ENCODE measurements around the gene OR4K14. TPM values are rescaled to one million over a fixed set of nuclear protein-coding genes. Genes with fewer than 3 reads are reported as not detected.

Gene OR4K14
- total RNA-seq: not detected in 2 replicates

- Histone ChIP-seq H3K4me1 (ENCODE audit: insufficient read depth, low read length) (no peaks in the 10 kb centered on the region), H3K4me3 (ENCODE audit: insufficient read depth, low read length) (no peak within 1 kb of the TSS), H3K36me3 (ENCODE audit: insufficient read depth, low read length) (no peaks in the 10 kb centered on the region), H2AFZ (ENCODE audit: low read length) (no peak within 1 kb of the TSS), H3K79me2 (ENCODE audit: insufficient read depth, low read length) (no peaks in the 10 kb centered on the region), H3K27me3 (ENCODE audit: insufficient read depth, low read length) (no peaks in the 10 kb centered on the region), H4K20me1 (ENCODE audit: insufficient read depth, low read length) (no peaks in the 10 kb centered on the region), H3K4me2 (ENCODE audit: insufficient read depth, low read length) (no peak within 1 kb of the TSS), H3K27ac (ENCODE audit: low read depth, low read length) (no peak within 1 kb of the TSS), H3K9me3 (ENCODE audit: low read depth, low read length) (peaks cover under 1% of the 10 kb centered on the region)
- no peak for DNase-seq (ENCODE audit: insufficient read length, low spot score, missing footprints)
- TF ChIP-seq, protein P1, sequence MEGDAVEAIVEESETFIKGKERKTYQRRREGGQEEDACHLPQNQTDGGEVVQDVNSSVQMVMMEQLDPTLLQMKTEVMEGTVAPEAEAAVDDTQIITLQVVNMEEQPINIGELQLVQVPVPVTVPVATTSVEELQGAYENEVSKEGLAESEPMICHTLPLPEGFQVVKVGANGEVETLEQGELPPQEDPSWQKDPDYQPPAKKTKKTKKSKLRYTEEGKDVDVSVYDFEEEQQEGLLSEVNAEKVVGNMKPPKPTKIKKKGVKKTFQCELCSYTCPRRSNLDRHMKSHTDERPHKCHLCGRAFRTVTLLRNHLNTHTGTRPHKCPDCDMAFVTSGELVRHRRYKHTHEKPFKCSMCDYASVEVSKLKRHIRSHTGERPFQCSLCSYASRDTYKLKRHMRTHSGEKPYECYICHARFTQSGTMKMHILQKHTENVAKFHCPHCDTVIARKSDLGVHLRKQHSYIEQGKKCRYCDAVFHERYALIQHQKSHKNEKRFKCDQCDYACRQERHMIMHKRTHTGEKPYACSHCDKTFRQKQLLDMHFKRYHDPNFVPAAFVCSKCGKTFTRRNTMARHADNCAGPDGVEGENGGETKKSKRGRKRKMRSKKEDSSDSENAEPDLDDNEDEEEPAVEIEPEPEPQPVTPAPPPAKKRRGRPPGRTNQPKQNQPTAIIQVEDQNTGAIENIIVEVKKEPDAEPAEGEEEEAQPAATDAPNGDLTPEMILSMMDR (IDR thresholded peaks at IDR 0.05; ENCODE audit: extremely low read depth, low read depth, low read length): no peak
Observed at GRCh38 chr14:20019257-20019865, at the start of gene OR4K14. TSS of gene OR4K14 (minus strand) at chr14:20019307. CDS start at chr14:20015193, 4,114 bp downstream.

DNA sequence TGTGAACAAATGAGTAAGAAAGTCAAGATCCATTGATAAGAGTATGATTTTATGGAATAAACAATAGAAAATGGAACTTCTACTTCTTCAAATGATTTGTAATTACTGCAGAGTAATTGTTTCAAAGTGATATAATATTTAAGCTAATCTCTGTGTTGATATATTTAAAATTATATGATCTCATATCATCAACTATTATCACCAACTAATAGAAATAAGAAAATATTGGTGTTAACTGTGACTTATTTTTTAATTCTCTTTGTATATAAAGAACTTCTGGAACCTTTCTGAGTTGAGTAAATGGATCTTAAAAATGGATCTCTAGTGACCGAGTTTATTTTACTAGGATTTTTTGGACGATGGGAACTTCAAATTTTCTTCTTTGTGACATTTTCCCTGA lies 40.6 kb upstream of the OR4K14 start, which contains the start of gene OR4L1:
TSS of gene OR4L1 (plus strand) at position 301 of the 400 bp plus-strand sequence. CDS start at position 301, 0 bp downstream.
- Histone ChIP-seq H3K4me3 (ENCODE audit: insufficient read depth, low read length) (no peak within 1 kb of the TSS), H3K27ac (ENCODE audit: low read depth, low read length) (no peak within 1 kb of the TSS), H3K9me3 (ENCODE audit: low read depth, low read length) (no peaks in the 10 kb centered on the region), H3K4me1 (ENCODE audit: insufficient read depth, low read length) (no peaks in the 10 kb centered on the region), H4K20me1 (ENCODE audit: insufficient read depth, low read length) (no peaks in the 10 kb centered on the region), H3K36me3 (ENCODE audit: insufficient read depth, low read length) (no peaks in the 10 kb centered on the region), H3K27me3 (ENCODE audit: insufficient read depth, low read length) (no peaks in the 10 kb centered on the region), H2AFZ (ENCODE audit: low read length) (no peak within 1 kb of the TSS), H3K79me2 (ENCODE audit: insufficient read depth, low read length) (no peaks in the 10 kb centered on the region), H3K4me2 (ENCODE audit: insufficient read depth, low read length) (no peak within 1 kb of the TSS)
- TF ChIP-seq, protein P1 (IDR thresholded peaks at IDR 0.05; ENCODE audit: extremely low read depth, low read depth, low read length): no peak
- no peak for DNase-seq (ENCODE audit: insufficient read length, low spot score, missing footprints)

- TF ChIP-seq, protein P1 (IDR thresholded peaks at IDR 0.05; ENCODE audit: extremely low read depth, low read depth, low read length): no peak
- H3K79me2 ChIP-seq (ENCODE audit: insufficient read depth, low read length): no peaks in the 10 kb centered on the region
- peaks cover 3% of the 10 kb centered on the region for H3K9me3 ChIP-seq (ENCODE audit: low read depth, low read length)
- H2AFZ ChIP-seq (ENCODE audit: low read length): no peak overlapping the region
- no peak overlapping the region for H3K4me3 ChIP-seq (ENCODE audit: insufficient read depth, low read length)
- H3K36me3 ChIP-seq (ENCODE audit: insufficient read depth, low read length): no peaks in the 10 kb centered on the region
- no peak for DNase-seq (ENCODE audit: insufficient read length, low spot score, missing footprints)
- H4K20me1 ChIP-seq (ENCODE audit: insufficient read depth, low read length): no peaks in the 10 kb centered on the region
- H3K27me3 ChIP-seq (ENCODE audit: insufficient read depth, low read length): no peaks in the 10 kb centered on the region
- no peak overlapping the region for H3K27ac ChIP-seq (ENCODE audit: low read depth, low read length)
- H3K4me1 ChIP-seq (ENCODE audit: insufficient read depth, low read length): no peaks in the 10 kb centered on the region
- H3K4me2 ChIP-seq (ENCODE audit: insufficient read depth, low read length): no peak overlapping the region
Observed at GRCh38 chr14:20048202-20048601, 29.1 kb upstream of the OR4K14 start.

DNA sequence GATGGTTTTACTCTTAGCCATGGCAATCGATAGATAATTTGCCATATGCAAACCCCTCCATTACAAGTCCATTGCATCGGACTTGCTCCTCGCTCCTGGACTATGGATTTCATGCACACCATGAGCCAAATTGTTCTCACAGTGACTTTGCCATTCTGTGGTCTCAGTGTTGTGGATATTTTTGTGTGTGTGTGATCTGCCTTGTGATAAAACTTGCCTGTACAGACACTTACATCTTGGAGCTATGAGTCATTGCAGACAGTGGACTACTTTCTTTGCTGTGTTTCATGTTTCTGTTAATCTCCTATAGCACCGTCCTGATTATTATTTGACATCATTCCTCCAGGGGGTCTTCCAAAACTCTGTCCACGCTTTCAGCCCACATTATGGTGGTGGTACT lies 25.1 kb upstream of the OR4K14 start:
- no peaks in the 10 kb centered on the region for H3K27me3 ChIP-seq (ENCODE audit: insufficient read depth, low read length)
- H3K9me3 ChIP-seq (ENCODE audit: low read depth, low read length): peaks cover 3% of the 10 kb centered on the region
- H3K4me1 ChIP-seq (ENCODE audit: insufficient read depth, low read length): no peaks in the 10 kb centered on the region
- H2AFZ ChIP-seq (ENCODE audit: low read length): no peak overlapping the region
- H3K79me2 ChIP-seq (ENCODE audit: insufficient read depth, low read length): no peaks in the 10 kb centered on the region
- TF ChIP-seq, protein P1 (IDR thresholded peaks at IDR 0.05; ENCODE audit: extremely low read depth, low read depth, low read length): no peak
- H3K4me3 ChIP-seq (ENCODE audit: insufficient read depth, low read length): no peak overlapping the region
- no peak overlapping the region for H3K4me2 ChIP-seq (ENCODE audit: insufficient read depth, low read length)
- no peaks in the 10 kb centered on the region for H4K20me1 ChIP-seq (ENCODE audit: insufficient read depth, low read length)
- no peak for DNase-seq (ENCODE audit: insufficient read length, low spot score, missing footprints)
- H3K27ac ChIP-seq (ENCODE audit: low read depth, low read length): no peak overlapping the region
- H3K36me3 ChIP-seq (ENCODE audit: insufficient read depth, low read length): no peaks in the 10 kb centered on the region

Data from osteoblast (primary cell).